CMK (cell line): ENCODE data around the gene SLITRK3.

Experiments used
- DNase-seq: peaks from one replicate; pipeline ENCODE4 v3.0.0-alpha.2; 2010; ENCODE audit warnings: low read depth

SLITRK3 gene, protein sequence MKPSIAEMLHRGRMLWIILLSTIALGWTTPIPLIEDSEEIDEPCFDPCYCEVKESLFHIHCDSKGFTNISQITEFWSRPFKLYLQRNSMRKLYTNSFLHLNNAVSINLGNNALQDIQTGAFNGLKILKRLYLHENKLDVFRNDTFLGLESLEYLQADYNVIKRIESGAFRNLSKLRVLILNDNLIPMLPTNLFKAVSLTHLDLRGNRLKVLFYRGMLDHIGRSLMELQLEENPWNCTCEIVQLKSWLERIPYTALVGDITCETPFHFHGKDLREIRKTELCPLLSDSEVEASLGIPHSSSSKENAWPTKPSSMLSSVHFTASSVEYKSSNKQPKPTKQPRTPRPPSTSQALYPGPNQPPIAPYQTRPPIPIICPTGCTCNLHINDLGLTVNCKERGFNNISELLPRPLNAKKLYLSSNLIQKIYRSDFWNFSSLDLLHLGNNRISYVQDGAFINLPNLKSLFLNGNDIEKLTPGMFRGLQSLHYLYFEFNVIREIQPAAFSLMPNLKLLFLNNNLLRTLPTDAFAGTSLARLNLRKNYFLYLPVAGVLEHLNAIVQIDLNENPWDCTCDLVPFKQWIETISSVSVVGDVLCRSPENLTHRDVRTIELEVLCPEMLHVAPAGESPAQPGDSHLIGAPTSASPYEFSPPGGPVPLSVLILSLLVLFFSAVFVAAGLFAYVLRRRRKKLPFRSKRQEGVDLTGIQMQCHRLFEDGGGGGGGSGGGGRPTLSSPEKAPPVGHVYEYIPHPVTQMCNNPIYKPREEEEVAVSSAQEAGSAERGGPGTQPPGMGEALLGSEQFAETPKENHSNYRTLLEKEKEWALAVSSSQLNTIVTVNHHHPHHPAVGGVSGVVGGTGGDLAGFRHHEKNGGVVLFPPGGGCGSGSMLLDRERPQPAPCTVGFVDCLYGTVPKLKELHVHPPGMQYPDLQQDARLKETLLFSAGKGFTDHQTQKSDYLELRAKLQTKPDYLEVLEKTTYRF

DNA sequence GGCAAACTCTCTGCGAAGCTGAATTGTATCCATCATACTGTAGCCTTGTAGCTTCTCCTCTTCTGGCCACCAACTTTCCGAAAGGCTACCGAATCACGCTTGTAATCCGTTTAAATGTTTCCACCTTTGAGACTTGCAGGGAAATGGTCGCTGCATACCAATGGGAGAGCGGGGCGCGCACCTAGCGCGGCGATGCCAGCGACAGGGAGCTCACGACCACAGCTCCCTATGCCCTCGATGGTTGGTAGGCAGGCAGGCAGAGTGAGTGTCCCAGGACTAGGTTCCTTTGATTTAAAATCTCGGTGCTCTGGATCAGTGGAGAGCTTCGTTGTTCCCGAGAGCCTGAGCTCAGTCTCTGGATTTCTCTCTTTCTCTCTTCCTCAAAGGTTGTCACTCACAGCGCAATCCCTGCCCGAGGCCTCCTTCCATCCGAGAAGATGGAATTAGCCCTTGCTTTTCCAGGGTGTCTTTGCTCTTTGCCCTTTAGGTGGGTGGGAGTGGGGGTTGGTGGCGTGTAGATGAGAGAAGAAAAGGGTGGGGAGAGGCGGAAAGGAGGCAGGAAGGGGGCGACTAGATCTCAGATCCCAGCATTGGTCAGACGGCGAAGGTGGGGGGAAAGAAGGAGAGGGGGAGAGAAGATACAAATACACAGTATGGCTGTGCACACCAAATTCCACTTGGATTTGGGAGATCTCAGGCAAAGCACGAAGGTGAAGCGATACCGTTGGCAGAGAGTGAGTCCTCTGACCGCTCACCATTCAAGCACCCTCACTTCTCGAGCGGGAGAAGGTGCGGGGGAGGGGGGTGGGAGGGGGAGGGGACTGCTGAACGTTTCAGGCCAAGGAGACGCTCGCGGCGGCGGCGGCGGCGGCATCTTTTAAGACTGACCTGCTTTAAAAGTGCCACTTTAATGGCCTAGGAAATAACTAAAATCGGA is at the start of gene SLITRK3:
Gene SLITRK3 (minus strand): TSS at position 745 of the 937 bp plus-strand sequence. CDS start 5,554 bp downstream, outside the sequence.
- no peak for DNase-seq

DNA sequence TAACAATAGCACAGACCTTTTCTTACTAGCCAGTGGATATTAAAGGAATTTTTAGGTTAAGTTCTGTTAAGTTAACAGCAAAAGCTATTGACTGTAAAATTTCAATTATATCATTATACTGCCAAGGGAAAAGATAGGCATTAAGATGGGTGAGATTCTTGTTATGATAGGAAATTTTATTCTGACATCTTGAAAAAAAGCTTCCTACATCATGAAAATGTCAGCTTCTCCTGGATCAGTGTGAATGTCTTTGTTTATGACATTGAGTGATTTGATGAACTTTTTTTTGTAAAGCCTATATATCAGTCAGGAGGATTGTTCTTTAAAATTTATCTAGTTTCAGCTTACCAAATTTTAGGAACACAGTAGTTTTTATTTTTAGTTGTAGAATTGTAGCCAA is 47.4 kb upstream of the SLITRK3 start:
- no peak for DNase-seq

- no peak for DNase-seq
These were observed 37.5 kb upstream of the SLITRK3 start for GRCh38 chr3:165233501-165234195.

DNA sequence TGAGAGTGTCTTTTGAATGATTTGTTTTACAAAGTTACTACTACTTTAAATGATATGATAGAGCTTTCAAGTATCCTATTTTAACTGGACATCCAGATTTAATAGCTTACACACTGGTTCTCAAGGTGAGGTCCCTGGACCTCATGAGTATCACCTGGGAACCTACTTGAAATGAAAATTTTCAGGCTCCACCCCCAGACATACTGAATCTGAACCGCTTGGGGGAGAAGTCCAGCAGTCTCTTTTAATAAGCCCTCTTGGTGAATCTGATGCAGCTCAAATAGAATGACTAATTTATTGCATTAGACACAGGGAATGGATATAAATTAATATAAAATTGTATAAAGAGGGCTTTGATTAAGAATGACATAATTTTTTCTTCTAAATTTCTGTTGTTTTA is 29.4 kb upstream of the SLITRK3 start:
- no peak for DNase-seq

GRCh38 chr3:165217739-165218138 is 21.6 kb upstream of the SLITRK3 start:
- DNase-seq: no peak

- DNase-seq: no peak
These were observed 16.4 kb upstream of the SLITRK3 start for GRCh38 chr3:165212580-165212979.

DNA sequence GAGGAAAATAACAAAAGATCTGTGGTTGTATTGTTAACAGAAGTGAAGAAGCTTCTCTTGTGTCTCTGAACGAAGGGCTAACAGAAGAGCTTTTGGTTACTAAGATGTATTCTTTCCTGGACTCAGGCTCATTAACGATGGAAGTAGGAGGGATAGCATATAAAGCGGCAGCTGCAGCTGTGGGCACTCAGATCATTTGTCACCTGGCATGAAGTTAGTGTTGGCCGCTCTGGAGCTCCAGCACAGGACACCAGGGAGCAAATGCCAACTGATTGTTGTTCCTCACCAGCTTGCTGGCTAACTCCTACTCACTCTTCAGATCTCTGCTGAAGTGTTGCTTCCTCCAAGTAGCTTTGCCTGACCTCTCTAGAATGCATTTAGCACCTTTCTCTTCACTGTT is 15.5 kb upstream of the SLITRK3 start:
- DNase-seq: no peak

- DNase-seq: no peak
These were observed 14.5 kb upstream of the SLITRK3 start for GRCh38 chr3:165210727-165211126.

GRCh38 chr3:165210132-165210531 is 13.9 kb upstream of the SLITRK3 start:
- no peak for DNase-seq

DNA sequence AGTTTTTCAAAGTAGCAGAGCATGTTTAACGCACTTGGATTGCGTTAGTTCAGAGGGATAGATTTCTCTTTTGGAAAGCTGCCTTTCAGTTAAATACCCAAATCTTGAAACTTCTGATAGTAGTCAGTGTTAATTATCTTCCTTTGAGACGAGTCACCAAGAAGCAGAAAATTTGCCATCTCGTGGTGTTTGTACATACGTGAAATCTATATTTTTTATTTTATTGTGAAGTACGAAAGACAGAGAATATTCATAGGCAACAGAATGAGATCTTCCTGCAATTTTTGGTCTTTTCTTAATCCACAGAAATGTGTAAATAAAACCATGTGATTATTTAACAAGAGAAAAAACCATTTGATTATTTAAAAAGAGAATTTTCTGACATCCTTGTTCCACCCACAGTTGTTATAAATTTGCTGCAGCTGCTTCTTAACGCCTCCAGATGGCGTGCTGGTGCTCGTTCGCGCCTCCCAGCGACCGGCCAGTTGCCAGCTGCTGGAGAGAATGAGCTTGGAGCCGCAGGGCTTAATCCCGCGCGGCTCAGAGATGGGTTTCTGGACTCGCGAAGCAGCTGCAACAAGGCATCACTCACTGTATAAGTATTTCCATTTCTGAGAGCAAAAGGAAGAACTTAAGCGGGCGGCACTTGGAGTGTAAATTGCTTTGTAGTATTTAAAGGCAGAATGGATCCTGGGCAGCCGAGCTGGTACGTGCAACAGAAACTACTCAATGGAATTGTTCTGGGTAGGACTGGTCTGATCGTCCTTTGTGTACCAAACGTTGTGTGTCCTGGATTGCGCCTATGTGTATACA is 10.5 kb upstream of the SLITRK3 start:
- no peak for DNase-seq

GRCh38 chr3:165204445-165204844 is 8.3 kb upstream of the SLITRK3 start:
- no peak for DNase-seq

GRCh38 chr3:165202995-165203394 is 6.8 kb upstream of the SLITRK3 start:
- no peak for DNase-seq

- DNase-seq: no peak
These were observed 5.8 kb upstream of the SLITRK3 start for GRCh38 chr3:165201964-165202363.

- no peak for DNase-seq
These were observed 1.3 kb upstream of the SLITRK3 start for GRCh38 chr3:165197481-165197800.

GRCh38 chr3:165196577-165197480 is 645 bp upstream of the SLITRK3 start:
- no peak for DNase-seq

GRCh38 chr3:165195241-165195639 is 944 bp downstream of the SLITRK3 start:
- no peak for DNase-seq

DNA sequence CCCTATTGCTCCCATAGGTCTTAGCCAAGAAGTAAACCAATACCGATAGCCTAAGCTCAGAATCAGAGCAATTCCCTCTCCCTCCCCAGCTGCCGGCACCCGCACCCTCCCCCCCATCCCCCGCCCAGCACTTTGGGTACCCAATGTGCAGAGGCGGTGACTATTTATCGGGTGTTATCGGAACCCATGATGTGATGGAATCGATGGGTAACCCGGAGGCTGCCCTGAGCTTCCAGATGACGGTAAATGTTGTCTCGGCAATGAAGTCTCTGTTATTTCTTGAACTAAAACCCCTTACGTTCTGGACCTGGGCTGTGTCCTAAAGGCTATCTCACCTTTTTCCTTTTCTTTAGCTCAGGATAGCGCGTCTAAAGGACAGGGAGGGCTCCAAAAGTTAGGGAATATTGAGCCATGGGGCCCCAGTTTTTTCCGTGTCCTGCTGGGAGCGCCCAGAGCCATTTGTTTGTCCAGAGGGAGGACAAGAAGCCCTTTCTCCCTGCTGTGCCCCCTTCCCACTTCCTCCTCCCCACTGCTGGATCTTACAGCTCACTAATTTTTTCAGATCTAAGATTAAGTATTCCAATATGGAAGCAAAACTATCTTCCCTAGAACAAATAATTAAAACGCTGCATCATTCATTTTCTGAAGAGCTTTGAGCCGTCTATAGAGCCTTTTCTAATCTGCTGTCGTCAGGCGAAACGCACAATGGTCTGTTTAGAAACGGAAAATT is 1.5 kb downstream of the SLITRK3 start:
- DNase-seq: no peak

DNA sequence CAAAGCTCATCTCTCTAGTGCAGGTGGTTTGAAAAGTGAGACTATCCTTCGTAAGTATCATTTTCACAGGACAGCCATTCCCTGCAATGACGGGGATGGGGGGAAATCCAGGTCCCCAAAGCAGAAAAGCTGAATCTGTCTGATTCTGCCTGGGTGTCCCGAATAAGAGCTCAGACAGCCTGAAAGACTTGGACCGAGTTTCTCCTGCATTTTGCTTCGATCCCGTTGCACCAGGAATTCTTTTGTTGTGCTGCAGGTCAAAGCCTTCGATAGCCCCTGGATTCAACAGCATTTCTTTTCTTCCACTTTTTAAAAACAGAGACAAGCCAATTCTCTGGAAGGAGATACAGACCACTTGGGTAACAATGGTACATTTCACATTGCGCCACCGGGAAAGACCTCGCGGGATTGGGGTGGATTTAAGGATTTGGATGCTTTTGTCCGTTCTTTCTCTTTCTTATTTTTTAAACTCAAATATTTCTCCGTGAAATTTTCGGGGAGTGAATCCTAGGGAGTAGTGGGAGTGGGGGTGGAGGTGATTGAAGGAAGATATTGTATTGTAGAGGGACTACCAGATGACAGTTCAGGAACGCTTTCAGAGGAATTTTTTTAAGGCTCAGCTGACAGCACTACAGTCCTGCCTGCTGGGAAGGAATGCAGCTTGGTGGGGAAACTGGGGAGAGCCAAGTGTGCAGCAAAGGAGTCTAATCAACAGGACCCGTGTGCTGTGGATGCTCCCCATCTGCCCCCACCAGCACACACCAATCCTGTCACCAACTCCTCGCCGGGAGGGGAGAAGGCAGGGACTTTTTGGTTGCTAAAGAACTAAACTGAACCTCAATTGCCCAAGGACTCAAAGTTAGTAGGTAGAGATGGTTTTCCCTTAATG is 2.6 kb downstream of the SLITRK3 start:
- DNase-seq: no peak
